HEK293T (cell line): ENCODE results near the gene HTR2C.

Experiments
- BHLHE40 ChIP-seq: fragments of 450-650 bp; IDR thresholded peaks from 2 replicates; pipeline ENCODE4 v1.6.1; 2016; ENCODE audit warnings: mild to moderate bottlenecking, moderate library complexity, borderline replicate concordance
- FOXM1 ChIP-seq: fragments of 450-650 bp; IDR thresholded peaks from 2 replicates; pipeline ENCODE4 v1.6.1; 2017; ENCODE audit warnings: mild to moderate bottlenecking, borderline replicate concordance
- HDGF ChIP-seq: fragments of 450-650 bp; IDR thresholded peaks from 2 replicates; pipeline ENCODE4 v1.6.1; 2017; ENCODE audit warnings: antibody characterized with exemption, borderline replicate concordance
- LEF1 ChIP-seq: fragments of 450-650 bp; IDR thresholded peaks from 2 replicates; pipeline ENCODE4 v1.6.1; 2017; ENCODE audit warnings: mild to moderate bottlenecking, borderline replicate concordance
- SP1 ChIP-seq: fragments of 450-650 bp; IDR thresholded peaks from 2 replicates; pipeline ENCODE4 v1.6.1; 2017

GRCh38 chrX:114889481-114889880, 305.6 kb downstream of the HTR2C start:
- TF ChIP-seq HDGF (no peak), FOXM1 (no peak), SP1 (no peak), LEF1 (no peak), BHLHE40 (no peak)
